WI38 (cell line): ENCODE results near the gene BRDT.

ENCODE experiments used
- H3K4me3 ChIP-seq: 2 replicates; pipeline ENCODE4 v1.5.1; 2011; ENCODE audit warnings: low read depth, mild to moderate bottlenecking, control low read depth, low read length
- TF ChIP-seq, protein P1 (sequence below): IDR thresholded peaks from 2 replicates; pipeline ENCODE4 v1.5.1; 2012; ENCODE audit warnings: low read depth, mild to moderate bottlenecking, control low read depth, low read length

The BRDT gene

DNA sequence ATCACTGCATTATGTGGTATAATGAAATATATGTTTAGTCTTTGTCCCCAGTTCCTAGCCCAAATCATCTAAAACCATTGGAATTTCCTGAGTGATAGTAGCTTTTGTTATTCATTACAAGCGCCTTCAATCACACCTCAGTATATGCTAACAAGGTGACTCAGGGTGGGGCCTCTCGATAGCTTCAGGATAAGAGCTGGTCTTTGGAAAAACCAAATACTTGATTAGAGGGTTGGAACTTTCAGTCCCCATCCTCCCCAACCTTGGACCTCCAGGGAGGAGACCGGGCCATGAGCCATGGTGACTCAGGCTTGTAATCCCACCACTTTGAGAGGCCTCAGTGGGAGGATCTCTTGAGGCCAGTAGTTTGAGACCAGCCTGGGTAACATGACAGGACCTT is 5.1 kb upstream of the BRDT start:
- TF ChIP-seq, protein P1, sequence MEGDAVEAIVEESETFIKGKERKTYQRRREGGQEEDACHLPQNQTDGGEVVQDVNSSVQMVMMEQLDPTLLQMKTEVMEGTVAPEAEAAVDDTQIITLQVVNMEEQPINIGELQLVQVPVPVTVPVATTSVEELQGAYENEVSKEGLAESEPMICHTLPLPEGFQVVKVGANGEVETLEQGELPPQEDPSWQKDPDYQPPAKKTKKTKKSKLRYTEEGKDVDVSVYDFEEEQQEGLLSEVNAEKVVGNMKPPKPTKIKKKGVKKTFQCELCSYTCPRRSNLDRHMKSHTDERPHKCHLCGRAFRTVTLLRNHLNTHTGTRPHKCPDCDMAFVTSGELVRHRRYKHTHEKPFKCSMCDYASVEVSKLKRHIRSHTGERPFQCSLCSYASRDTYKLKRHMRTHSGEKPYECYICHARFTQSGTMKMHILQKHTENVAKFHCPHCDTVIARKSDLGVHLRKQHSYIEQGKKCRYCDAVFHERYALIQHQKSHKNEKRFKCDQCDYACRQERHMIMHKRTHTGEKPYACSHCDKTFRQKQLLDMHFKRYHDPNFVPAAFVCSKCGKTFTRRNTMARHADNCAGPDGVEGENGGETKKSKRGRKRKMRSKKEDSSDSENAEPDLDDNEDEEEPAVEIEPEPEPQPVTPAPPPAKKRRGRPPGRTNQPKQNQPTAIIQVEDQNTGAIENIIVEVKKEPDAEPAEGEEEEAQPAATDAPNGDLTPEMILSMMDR: no peak
- H3K4me3 ChIP-seq: no peak overlapping the region

DNA sequence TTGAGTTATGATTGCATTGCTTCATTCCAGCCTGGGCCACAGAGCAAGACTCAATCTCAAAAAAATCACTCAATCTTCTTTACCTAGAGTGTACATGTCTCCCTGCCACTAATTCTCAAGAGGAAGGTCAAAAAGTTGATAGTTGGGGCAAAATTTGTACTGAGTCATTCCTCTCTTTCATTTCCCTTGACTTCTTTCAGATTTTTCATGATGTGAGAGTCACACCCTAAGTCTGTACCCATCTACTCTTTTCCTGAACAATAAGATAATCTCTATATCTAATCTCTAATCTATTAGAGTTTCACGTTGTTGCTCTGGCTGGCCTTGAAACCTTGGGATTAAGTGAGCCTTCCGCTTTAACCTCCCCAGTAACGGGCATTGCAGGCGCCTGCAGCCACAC is 1.1 kb upstream of the BRDT start:
- H3K4me3 ChIP-seq: no peak overlapping the region
- TF ChIP-seq, protein P1: no peak

DNA sequence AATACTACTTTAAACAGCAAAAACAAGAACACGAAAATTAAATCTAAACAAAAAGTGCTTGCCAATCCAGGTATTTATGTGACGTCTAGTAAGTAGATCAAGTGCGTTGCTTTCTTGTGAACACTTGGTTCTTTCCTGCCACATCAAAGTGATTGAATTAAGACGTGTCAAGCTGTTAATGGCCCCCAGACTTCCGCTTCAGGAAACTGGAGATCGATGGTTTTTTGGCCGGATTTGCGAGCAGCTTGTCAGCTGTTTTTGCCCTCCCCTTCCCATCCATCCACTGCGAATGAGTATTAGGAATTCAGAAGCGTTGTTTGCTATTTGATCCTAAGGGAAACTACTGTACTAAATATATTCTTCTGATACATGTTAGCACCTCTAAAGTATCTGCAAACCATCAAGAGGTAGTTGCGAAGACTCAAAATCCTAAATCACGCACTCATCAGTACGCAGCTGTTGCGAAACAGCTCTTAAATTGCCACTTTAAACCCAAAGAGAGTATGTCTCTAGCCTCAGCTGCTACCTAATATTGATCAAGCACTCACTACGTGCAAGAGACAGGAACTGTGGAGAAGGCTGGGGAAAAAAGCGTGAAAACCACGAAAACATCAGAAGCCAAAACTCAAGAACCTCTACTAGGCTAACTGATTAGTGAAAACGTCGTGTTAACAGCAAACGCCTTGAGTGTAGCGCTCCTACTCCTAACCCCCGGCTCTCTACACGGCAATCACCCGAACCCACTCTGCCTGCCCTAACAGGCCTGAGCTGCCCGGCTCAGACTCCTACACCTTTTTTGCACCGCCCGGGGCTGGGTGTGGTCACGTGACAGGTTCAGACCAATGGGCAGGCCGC is 473 bp upstream of the BRDT start:
- no peak overlapping the region for H3K4me3 ChIP-seq
- TF ChIP-seq, protein P1: no peak

DNA sequence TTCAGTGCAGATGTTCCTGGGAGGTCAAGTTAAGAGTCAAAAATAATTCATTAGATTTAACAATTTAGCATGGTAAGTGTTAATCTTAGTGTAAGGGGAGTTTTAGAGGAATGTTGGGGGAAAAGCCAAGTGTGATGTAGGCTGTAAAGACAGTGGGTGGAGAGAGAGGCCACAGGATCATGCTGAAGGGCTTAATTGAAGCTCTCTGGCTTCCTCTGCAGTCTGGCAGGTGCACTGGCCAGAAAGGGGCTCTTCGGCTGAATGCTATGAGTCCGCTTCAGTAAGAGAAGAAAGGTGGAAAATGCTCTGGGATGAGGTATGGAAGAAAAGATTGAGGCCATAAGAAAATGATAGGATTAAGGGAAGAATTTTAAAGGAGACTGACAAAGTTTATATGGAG is 3.0 kb downstream of the BRDT start:
- TF ChIP-seq, protein P1: no peak

DNA sequence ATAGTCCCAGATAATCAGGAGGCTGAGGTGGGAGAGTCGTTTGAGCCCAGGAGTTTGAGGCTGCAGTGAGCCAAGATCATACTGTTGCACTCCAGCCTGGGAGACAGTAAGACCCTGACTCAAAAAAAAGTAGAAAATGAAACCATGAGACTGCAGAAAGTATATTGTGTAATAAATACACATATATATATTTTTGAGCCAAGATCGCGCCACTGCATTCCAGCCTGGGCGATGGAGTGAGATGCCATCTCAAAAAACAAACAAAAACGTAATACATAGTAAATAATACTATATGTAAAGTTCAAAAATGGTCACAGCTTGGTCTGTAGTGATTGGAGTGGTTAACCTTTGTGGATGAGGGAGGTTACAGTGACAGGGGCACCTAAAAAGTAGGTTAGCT is 9.7 kb downstream of the BRDT start:
- no peak overlapping the region for H3K4me3 ChIP-seq
- TF ChIP-seq, protein P1: no peak

More for the DNA sequence above, 3.0 kb downstream of the BRDT start:
- no peak overlapping the region for H3K4me3 ChIP-seq

DNA sequence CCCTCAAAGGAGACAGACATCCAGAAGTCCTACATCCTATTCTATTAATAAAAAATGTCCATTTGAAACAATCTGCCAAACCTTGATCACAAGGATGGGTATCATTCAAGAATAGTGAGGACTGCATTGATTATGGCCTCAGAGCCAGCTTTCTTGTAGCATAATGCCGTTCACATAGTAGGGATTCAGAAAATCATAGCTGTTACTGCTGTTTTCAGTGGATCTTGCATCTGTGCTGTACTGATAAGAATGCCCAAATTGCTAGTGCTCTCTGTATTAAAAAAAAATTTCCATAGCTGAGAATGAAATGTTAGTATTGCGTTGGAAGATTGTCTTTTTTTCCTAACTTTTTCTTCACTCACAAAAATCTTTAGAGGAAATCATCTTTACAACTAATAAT is 19.1 kb downstream of the BRDT start:
- TF ChIP-seq, protein P1: no peak
- no peak overlapping the region for H3K4me3 ChIP-seq

DNA sequence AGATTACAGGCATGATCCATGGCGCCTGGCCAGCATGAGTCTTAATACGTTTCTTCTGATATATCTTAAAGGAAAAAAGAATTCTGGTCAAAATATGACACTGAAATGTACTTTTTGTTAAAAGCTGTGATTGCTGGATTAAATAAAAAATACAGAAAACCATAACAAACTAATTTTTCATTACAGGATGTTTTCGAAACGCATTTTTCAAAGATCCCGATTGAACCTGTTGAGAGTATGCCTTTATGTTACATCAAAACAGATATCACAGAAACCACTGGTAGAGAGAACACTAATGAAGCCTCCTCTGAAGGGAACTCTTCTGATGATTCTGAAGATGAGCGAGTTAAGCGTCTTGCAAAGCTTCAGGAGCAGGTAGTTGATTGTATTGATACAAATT is 30.2 kb downstream of the BRDT start:
- TF ChIP-seq, protein P1: no peak
- no peak overlapping the region for H3K4me3 ChIP-seq
